Measurements from ENCODE around the gene UNC5B.
"Not testable (repeated sequence)": the region's sequence is repeated elsewhere in the genome, so short reads cannot be mapped to it uniquely, and the experiment has no call there.

The UNC5B gene

GRCh38 chr10:71268758-71269157, 56.4 kb downstream of the UNC5B start:
- FAIRE-seq, result no peak

- no peak for FAIRE-seq
Observed at GRCh38 chr10:71269301-71270288, 57.2 kb downstream of the UNC5B start.

GRCh38 chr10:71270301-71271220, 58.2 kb downstream of the UNC5B start:
- FAIRE-seq, result no peak

GRCh38 chr10:71271662-71272055, 59.3 kb downstream of the UNC5B start:
- FAIRE-seq, result no peak

- no peak for FAIRE-seq
Observed at GRCh38 chr10:71272056-71272771, 59.8 kb downstream of the UNC5B start.

GRCh38 chr10:71272974-71273373, 60.6 kb downstream of the UNC5B start:
- FAIRE-seq, result not testable (repeated sequence)

- no peak for FAIRE-seq
Observed at GRCh38 chr10:71273506-71273905, 61.1 kb downstream of the UNC5B start.

GRCh38 chr10:71274901-71275796, 62.8 kb downstream of the UNC5B start:
- no peak for FAIRE-seq

GRCh38 chr10:71276873-71277272, 64.5 kb downstream of the UNC5B start:
- FAIRE-seq, result no peak

GRCh38 chr10:71277914-71278665, 65.7 kb downstream of the UNC5B start:
- FAIRE-seq, result no peak

GRCh38 chr10:71278691-71279588, 66.6 kb downstream of the UNC5B start:
- FAIRE-seq, result no peak

- no peak for FAIRE-seq
Observed at GRCh38 chr10:71279590-71280170, 67.3 kb downstream of the UNC5B start.

GRCh38 chr10:71280216-71280615, 67.8 kb downstream of the UNC5B start:
- FAIRE-seq, result no peak

GRCh38 chr10:71280825-71281224, 68.5 kb downstream of the UNC5B start:
- FAIRE-seq, result no peak

- FAIRE-seq, result no peak
Observed at GRCh38 chr10:71281646-71282322, 69.4 kb downstream of the UNC5B start.

- no peak for FAIRE-seq
Observed at GRCh38 chr10:71282323-71282680, 69.9 kb downstream of the UNC5B start.

GRCh38 chr10:71283410-71283809, 71.0 kb downstream of the UNC5B start:
- no peak for FAIRE-seq

- FAIRE-seq, result no peak
Observed at GRCh38 chr10:71283876-71284275, 71.5 kb downstream of the UNC5B start.

Measured in endometrium (tissue), 2 donors.